PFSK-1 (cell line): ENCODE data around the gene MBNL2.
A peak's percentile ranks its signal among the peaks of the same experiment; 100 is the strongest.

Experiments
- FOXP2 ChIP-seq: optimal IDR thresholded peaks from 2 replicates; pipeline ENCODE3; 2011; ENCODE audit warnings: borderline replicate concordance, control low read depth, inconsistent platforms; ENCODE audit not compliant: insufficient read depth; ENCODE audit errors: extremely low read length, extremely low read depth
- POLR2AphosphoS5 ChIP-seq: IDR thresholded peaks from 2 replicates; pipeline ENCODE4 v1.6.1; 2012; ENCODE audit warnings: low read depth, mild to moderate bottlenecking, control low read depth, low read length, moderate library complexity
- SIN3A ChIP-seq: IDR thresholded peaks from 2 replicates; pipeline ENCODE4 v1.6.1; 2012; ENCODE audit warnings: mild to moderate bottlenecking, low read length, moderate library complexity, borderline replicate concordance; ENCODE audit not compliant: insufficient read depth
- TAF1 ChIP-seq: IDR thresholded peaks from 2 replicates; pipeline ENCODE4 v1.6.1; 2012; ENCODE audit warnings: low read length, control low read depth, borderline replicate concordance; ENCODE audit not compliant: insufficient read depth
- TF ChIP-seq, protein P1 (sequence below), 2 experiments: IDR thresholded peaks; 2 replicates each; pipeline versions ENCODE4 v1.6.1 to v1.8.0; 2011 to 2012; ENCODE audit warnings: low read depth in 2 of 2, low read length in 2 of 2, control low read depth in 1 of 2, inconsistent platforms in 1 of 2, mild to moderate bottlenecking in 1 of 2, moderate library complexity in 1 of 2; ENCODE audit not compliant: insufficient read depth in 1 of 2

Gene MBNL2

DNA sequence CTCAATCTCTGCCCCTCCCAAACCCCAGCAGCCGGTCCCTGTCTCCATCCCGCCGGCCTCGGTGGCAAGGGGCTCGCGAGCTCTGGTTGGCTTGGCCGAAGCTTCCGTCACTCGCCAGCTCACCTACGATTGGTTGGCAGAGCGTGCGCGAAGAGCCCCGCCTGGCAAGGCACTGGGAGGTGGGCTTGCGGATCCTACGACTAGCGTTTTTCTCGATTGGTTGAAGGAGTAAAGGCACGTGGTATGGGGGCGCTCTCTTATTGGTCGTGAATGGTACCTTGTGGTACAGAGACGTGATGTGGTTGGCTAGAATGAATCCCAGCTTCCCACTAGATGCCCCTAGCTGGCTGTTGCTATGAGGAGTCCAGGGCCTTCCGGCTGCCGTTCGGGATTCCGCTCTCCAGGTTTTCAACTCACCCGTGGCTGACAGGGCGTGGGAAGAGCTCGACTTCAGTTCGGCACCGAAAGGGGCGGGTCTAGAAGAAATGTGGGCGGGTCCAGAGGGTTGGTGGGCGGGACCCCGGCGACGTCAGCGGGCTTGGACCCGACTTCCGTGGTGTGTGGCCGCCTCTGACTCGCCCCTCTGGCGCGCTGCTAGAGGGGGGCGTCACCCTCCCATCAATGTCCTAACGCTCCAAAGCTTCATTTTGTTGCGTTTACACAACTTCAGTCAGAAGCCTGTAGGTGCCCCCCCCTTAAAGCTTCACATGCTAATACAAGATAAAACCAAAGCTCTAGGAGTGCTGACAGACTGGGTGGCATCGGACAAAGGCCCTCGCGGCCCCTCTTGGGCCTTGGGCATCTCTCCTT lies 211.0 kb downstream of the MBNL2 start:
- TF ChIP-seq, protein P1, sequence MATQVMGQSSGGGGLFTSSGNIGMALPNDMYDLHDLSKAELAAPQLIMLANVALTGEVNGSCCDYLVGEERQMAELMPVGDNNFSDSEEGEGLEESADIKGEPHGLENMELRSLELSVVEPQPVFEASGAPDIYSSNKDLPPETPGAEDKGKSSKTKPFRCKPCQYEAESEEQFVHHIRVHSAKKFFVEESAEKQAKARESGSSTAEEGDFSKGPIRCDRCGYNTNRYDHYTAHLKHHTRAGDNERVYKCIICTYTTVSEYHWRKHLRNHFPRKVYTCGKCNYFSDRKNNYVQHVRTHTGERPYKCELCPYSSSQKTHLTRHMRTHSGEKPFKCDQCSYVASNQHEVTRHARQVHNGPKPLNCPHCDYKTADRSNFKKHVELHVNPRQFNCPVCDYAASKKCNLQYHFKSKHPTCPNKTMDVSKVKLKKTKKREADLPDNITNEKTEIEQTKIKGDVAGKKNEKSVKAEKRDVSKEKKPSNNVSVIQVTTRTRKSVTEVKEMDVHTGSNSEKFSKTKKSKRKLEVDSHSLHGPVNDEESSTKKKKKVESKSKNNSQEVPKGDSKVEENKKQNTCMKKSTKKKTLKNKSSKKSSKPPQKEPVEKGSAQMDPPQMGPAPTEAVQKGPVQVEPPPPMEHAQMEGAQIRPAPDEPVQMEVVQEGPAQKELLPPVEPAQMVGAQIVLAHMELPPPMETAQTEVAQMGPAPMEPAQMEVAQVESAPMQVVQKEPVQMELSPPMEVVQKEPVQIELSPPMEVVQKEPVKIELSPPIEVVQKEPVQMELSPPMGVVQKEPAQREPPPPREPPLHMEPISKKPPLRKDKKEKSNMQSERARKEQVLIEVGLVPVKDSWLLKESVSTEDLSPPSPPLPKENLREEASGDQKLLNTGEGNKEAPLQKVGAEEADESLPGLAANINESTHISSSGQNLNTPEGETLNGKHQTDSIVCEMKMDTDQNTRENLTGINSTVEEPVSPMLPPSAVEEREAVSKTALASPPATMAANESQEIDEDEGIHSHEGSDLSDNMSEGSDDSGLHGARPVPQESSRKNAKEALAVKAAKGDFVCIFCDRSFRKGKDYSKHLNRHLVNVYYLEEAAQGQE (IDR thresholded peaks at IDR 0.05; ENCODE audit: insufficient read depth in 1 of 2, low read depth in 2 of 2, low read length in 2 of 2), result no peak
- TF ChIP-seq SIN3A (0 out of 2 replicates have a peak, but pooled peaks have one; percentile 15), TAF1 (no peak), FOXP2 (peak; percentile 19)

GRCh38 chr13:97433727-97434396 lies 211.7 kb downstream of the MBNL2 start, which contains the start of gene RAP2A:
Gene RAP2A (plus strand): TSS chr13:97434169. CDS start chr13:97434471, 302 bp downstream.
- TF ChIP-seq TAF1 (no peak), FOXP2 (peak; percentile 88), SIN3A (no peak), POLR2AphosphoS5 (no peak)
- TF ChIP-seq, protein P1 (IDR thresholded peaks at IDR 0.05; ENCODE audit: insufficient read depth in 1 of 2, low read depth in 2 of 2, low read length in 2 of 2), result no peak

- TF ChIP-seq, protein P1 (IDR thresholded peaks at IDR 0.05; ENCODE audit: insufficient read depth in 1 of 2, low read depth in 2 of 2, low read length in 2 of 2), result no peak
- no peak for TF ChIP-seq POLR2AphosphoS5
- no peak for TF ChIP-seq FOXP2
- TF ChIP-seq SIN3A, result no peak
- TF ChIP-seq TAF1, result no peak
Measured at GRCh38 chr13:97434397-97435201, 212.5 kb downstream of the MBNL2 start.

DNA sequence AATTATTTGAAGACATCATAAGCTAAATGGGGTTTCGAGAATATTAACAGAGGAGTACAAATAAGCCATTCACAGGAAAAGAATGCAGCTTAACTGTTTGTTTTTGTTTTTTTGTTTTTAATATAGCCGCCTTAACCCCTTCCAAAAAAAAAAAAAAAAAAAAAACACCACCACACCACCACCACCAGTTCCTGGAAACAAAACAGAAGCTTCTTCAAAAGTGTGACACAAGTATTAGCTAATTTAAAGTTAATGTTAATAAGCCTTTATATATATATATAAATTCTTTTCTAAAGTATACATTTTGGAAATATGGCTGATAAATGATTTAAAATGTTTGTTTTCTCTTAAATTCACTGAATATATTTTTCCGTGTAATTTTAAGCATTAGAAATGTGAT lies 213.2 kb downstream of the MBNL2 start:
- no peak for TF ChIP-seq FOXP2
- TF ChIP-seq, protein P1 (IDR thresholded peaks at IDR 0.05; ENCODE audit: insufficient read depth in 1 of 2, low read depth in 2 of 2, low read length in 2 of 2), result no peak
- no peak for TF ChIP-seq TAF1
- no peak for TF ChIP-seq SIN3A
- TF ChIP-seq POLR2AphosphoS5, result no peak
